Naive thymus-derived CD8-positive, alpha-beta T cell (primary cell): ENCODE measurements around the gene DOK1. TPM values are rescaled to one million over a fixed set of nuclear protein-coding genes. Genes with fewer than 3 reads are reported as not detected.

Experiments used
- ATAC-seq, 2 donors: fragments of 150-1000 bp; cut with Tn5 transposase in 1 of 2; sonication (Bioruptor Pico), chemical (Tn5 transposase) in 1 of 2; 1 replicate in 1 of 2; 2 replicates in 1 of 2; pipeline ENCODE4 v1.10.0; 2021; ENCODE audit warnings: mild to moderate bottlenecking in 2 of 2, moderate library complexity in 2 of 2
- POLR2A ChIA-PET: fragments of 350-600 bp; sonication (Branson Sonifier 250); formaldehyde crosslinking; loops from one replicate; lab custom pipeline; 2021; ENCODE audit warnings: antibody characterized with exemption; lab: Charles Lee
- DNase-seq, 10 donors: peaks; one replicate each; pipeline versions ENCODE4 v3.0.0 to v3.0.0-alpha.2; 2020 to 2022
- H3K27ac Mint-ChIP-seq, 10 donors: one replicate each; pipeline ENCODE4 v1.8.0; 2020 to 2022; ENCODE audit warnings: mild to moderate bottlenecking in 10 of 10, mixed read lengths in 10 of 10, moderate library complexity in 4 of 10, inconsistent platforms in 1 of 10
- H3K27me3 Mint-ChIP-seq, 5 donors: one replicate each; pipeline ENCODE4 v1.8.0; 2021 to 2022; ENCODE audit warnings: mixed read lengths in 5 of 5
- H3K36me3 Mint-ChIP-seq, 3 donors: one replicate each; pipeline ENCODE4 v1.8.0; 2020 to 2022; ENCODE audit warnings: mixed read lengths in 3 of 3, mild to moderate bottlenecking in 2 of 3, inconsistent platforms in 1 of 3
- H3K4me1 Mint-ChIP-seq, 4 donors: one replicate each; pipeline ENCODE4 v1.8.0; 2021 to 2022; ENCODE audit warnings: mixed read lengths in 4 of 4
- H3K4me3 Mint-ChIP-seq, 10 donors: one replicate each; pipeline ENCODE4 v1.8.0; 2020 to 2022; ENCODE audit warnings: mild to moderate bottlenecking in 10 of 10, mixed read lengths in 10 of 10, moderate library complexity in 6 of 10, inconsistent platforms in 1 of 10
- H3K9me3 Mint-ChIP-seq, 9 donors: one replicate each; pipeline ENCODE4 v1.8.0; 2020 to 2022; ENCODE audit warnings: mixed read lengths in 9 of 9, mild to moderate bottlenecking in 3 of 9, inconsistent platforms in 1 of 9, moderate library complexity in 1 of 9
- polyA plus RNA-seq, 3 donors: library from polyadenylated mRNA; unstranded; fragments of 300-500 nt; fragmentation: Illumina TruSeq; gene quantifications; one replicate each; pipeline ENCODE4 v1.2.3, GENCODE V29; 2021
- total RNA-seq, 8 experiments: library from RNA in 2 of 8; stranded (reverse) in 2 of 8; gene quantifications; one replicate each; pipeline ENCODE4 v1.2.3 and lab custom pipeline; 2021 to 2026

The DOK1 gene
- total and polyA plus RNA-seq, 5 experiments from 2014 or later, result 11.8 to 23.1 (median 18.8) TPM

DNA sequence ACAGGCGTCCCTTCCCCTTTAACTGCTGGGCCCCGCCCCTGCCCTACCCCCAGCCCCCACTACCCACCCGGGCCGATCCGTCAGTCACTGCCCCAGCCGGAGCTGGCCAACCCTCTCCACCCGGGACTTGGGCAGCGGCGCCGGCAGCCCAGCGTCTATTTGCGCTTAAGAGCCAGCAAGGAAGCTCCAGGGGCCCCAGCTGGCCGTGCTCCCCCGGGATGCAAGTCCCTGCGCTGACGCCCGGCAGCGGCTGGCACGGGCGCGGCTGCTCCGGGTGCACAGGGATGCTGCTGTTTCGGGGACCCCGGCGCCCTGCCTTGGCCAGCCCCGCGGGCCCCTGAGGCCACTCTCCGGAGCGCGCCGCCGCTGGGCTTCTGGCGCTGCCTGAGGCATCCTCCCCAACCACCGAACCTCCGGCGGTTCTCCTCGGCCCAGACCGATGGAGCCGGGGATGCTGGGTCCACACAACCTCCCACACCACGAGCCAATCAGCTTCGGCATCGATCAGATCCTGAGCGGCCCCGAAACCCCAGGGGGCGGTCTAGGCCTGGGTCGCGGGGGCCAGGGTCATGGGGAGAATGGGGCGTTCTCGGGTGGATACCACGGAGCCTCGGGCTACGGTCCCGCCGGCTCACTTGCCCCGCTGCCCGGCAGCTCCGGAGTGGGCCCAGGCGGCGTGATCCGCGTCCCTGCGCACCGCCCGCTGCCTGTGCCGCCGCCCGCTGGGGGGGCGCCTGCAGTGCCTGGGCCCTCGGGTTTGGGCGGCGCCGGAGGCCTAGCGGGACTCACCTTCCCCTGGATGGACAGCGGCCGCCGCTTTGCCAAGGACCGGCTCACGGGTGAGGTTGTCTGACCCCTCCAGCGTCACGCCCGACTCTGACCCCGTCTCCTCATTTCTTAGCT lies 39.9 kb upstream of the DOK1 start, which contains the start of gene TLX2:
Gene TLX2 (plus strand): TSS at position 83 of the 903 bp plus-strand sequence. CDS start 357 bp downstream, at position 440.
- Mint-ChIP-seq H3K27me3 (peaks cover 39 to 74% (median 60%) of the 10 kb centered on the region in 5 donors), H3K9me3 (no peaks in the 10 kb centered on the region), H3K4me3 (peak within 1 kb of the TSS; percentile 62 to 83 (median 74)), H3K36me3 (peaks cover 0 to 5% (median 0%) of the 10 kb centered on the region in 3 donors), H3K27ac (peak within 1 kb of the TSS in 3 of 10 donors; percentile 31 to 53 (median 40)), H3K4me1 (peaks cover 13 to 26% (median 24%) of the 10 kb centered on the region in 4 donors)
- POLR2A ChIA-PET, result interaction anchor here (0.6 to 6.2 kb wide), 10 partner anchors 9 to 781 kb away, joined by 3 to 35 read pairs (median 4); partner anchors contain the start of genes AUP1, CCDC142, HTRA2 and INO80B
- ATAC-seq, result peak; percentile 17 to 27
- DNase-seq, result peak in 2 of 10 donors; percentile 24 to 27

- Mint-ChIP-seq H3K36me3 (peaks cover 0 to 5% (median 0%) of the 10 kb centered on the region in 3 donors), H3K27ac (peak overlapping the region in 3 of 10 donors; percentile 31 to 40 (median 31)), H3K4me1 (peaks cover 13 to 26% (median 24%) of the 10 kb centered on the region in 4 donors), H3K4me3 (peak overlapping the region; percentile 62 to 83 (median 74)), H3K9me3 (no peaks in the 10 kb centered on the region), H3K27me3 (peaks cover 46 to 83% (median 62%) of the 10 kb centered on the region in 5 donors)
- DNase-seq, result peak in 2 of 10 donors; percentile 16 to 25
- POLR2A ChIA-PET, result interaction anchor here (1.2 to 6.2 kb wide), 6 partner anchors 8 to 57 kb away, joined by 3 to 35 read pairs (median 6); partner anchors contain the start of genes AUP1, HTRA2, MRPL53 and PCGF1
- peak in 1 of 2 donors; percentile 21 for ATAC-seq
Measured at GRCh38 chr2:74515271-74515980, 39.1 kb upstream of the DOK1 start.

- peaks cover 44 to 89% (median 61%) of the 10 kb centered on the region in 5 donors for H3K27me3 Mint-ChIP-seq
- POLR2A ChIA-PET, result interaction anchor here (0.6 to 6.2 kb wide), 6 partner anchors 8 to 43 kb away, joined by 3 to 35 read pairs (median 6); partner anchors contain the start of genes AUP1, HTRA2, MRPL53 and PCGF1
- peak overlapping the region in 1 of 10 donors; percentile 65 for H3K27ac Mint-ChIP-seq
- ATAC-seq, result peak; percentile 81 to 89
- peaks cover 13 to 26% (median 24%) of the 10 kb centered on the region in 4 donors for H3K4me1 Mint-ChIP-seq
- no peaks in the 10 kb centered on the region for H3K9me3 Mint-ChIP-seq
- H3K36me3 Mint-ChIP-seq, result peaks cover 0 to 5% (median 0%) of the 10 kb centered on the region in 3 donors
- peak overlapping the region; percentile 69 to 89 (median 82) for H3K4me3 Mint-ChIP-seq
- DNase-seq, result peak; percentile 61 to 86 (median 73)
Measured at GRCh38 chr2:74515981-74516633, 38.4 kb upstream of the DOK1 start.

- no peak for DNase-seq
- no peak for ATAC-seq
- Mint-ChIP-seq H3K36me3 (peaks cover 0 to 5% (median 0%) of the 10 kb centered on the region in 3 donors), H3K4me3 (peak overlapping the region; percentile 69 to 89 (median 82)), H3K4me1 (peaks cover 13 to 26% (median 24%) of the 10 kb centered on the region in 4 donors), H3K27me3 (peaks cover 42 to 86% (median 60%) of the 10 kb centered on the region in 5 donors), H3K27ac (peak overlapping the region in 1 of 10 donors; percentile 65), H3K9me3 (no peaks in the 10 kb centered on the region)
- POLR2A ChIA-PET, result interaction anchor here (0.6 to 6.2 kb wide), 3 partner anchors 9 to 40 kb away, joined by 3 to 35 read pairs (median 12); partner anchors contain the start of genes AUP1, HTRA2 and PCGF1
Measured at GRCh38 chr2:74516650-74517049, 37.9 kb upstream of the DOK1 start.

DNA sequence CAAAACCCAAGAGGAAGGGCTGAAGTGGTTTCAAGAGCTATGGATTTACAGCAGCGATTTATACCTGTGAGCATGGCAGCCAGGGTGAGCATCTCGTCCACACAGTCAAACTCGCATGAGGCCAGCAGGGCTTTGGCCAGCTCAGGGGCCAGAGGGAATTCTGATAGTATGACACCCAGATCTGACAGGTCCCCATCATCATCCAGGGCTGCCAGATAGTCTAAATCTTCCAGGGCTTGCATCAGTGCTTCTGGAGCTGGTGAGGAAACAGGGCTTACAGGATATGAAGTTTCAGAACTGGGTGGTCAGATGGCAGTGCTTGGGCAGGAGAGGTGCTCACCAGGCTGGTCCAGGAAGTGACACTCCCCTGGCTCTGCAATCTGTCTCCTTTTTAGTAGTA lies 32.0 kb upstream of the DOK1 start:
- Mint-ChIP-seq H3K9me3 (no peaks in the 10 kb centered on the region), H3K4me3 (no peak overlapping the region), H3K27me3 (peaks cover 27 to 44% (median 36%) of the 10 kb centered on the region in 5 donors), H3K36me3 (peaks cover 4 to 18% (median 14%) of the 10 kb centered on the region in 3 donors), H3K4me1 (peaks cover 0 to 13% (median 7%) of the 10 kb centered on the region in 4 donors), H3K27ac (no peak overlapping the region)
- no peak for DNase-seq
- POLR2A ChIA-PET, result interaction anchor here (0.6 kb wide), 1 partner anchor 251 kb away, joined by 3 read pairs; no protein-coding TSS in a partner anchor
- no peak for ATAC-seq

GRCh38 chr2:74524005-74524404 lies 30.5 kb upstream of the DOK1 start:
- no peak for DNase-seq
- peaks cover 4 to 27% (median 16%) of the 10 kb centered on the region in 3 donors for H3K36me3 Mint-ChIP-seq
- ATAC-seq, result no peak
- POLR2A ChIA-PET, result interaction anchor here (1.1 kb wide), 1 partner anchor 16 kb away, joined by 3 read pairs; the partner anchor contains the start of gene PCGF1
- peaks cover 9 to 28% (median 20%) of the 10 kb centered on the region in 4 donors for H3K4me1 Mint-ChIP-seq
- H3K9me3 Mint-ChIP-seq, result no peaks in the 10 kb centered on the region
- H3K27ac Mint-ChIP-seq, result no peak overlapping the region
- peaks cover 13 to 29% (median 21%) of the 10 kb centered on the region in 5 donors for H3K27me3 Mint-ChIP-seq
- H3K4me3 Mint-ChIP-seq, result no peak overlapping the region

DNA sequence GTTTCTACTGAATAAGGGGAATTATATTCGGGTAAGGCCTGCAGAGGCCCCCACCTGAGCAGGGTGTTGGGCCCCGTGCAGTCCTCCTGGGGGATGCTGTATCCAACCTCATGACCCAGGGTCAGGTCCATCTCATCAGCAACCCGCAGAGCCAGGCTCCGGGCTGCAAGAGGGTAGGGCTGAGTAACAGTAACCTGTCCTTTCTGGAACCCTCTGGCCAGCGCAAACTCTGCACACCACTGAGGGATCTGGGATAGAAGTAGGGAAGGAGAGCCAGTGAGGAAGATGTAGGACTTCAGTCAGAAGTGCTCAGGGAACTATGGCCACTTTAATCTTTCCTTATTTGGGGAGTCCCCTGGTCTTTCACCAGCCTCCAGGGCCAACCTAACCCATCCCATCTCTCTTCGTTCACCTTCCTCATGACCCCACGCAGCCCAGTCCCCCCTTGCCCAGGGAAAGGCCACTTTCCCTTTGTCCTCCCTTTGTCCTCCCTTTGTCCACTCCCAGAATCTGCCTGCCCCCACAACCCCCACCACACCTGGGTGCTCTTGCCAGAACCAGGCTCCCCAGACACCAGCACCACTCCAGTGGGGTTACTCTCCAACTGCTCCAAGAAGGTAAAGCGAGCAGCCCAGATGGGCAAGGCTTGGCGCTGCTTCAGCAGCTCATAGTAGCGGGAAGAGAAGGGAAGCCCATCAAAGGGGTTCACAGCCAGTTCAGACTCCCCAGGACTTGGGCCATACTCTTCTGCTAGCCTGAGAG lies 29.4 kb upstream of the DOK1 start:
- no peak overlapping the region for H3K27ac Mint-ChIP-seq
- no peak overlapping the region for H3K4me3 Mint-ChIP-seq
- H3K27me3 Mint-ChIP-seq, result peaks cover 3 to 18% (median 10%) of the 10 kb centered on the region in 5 donors
- H3K36me3 Mint-ChIP-seq, result peaks cover 4 to 27% (median 16%) of the 10 kb centered on the region in 3 donors
- no peak for ATAC-seq
- peaks cover 9 to 30% (median 21%) of the 10 kb centered on the region in 4 donors for H3K4me1 Mint-ChIP-seq
- no peaks in the 10 kb centered on the region for H3K9me3 Mint-ChIP-seq
- POLR2A ChIA-PET, result interaction anchor here (1.1 kb wide), 1 partner anchor 18 kb away, joined by 3 read pairs; the partner anchor contains the start of gene PCGF1
- DNase-seq, result no peak

DNA sequence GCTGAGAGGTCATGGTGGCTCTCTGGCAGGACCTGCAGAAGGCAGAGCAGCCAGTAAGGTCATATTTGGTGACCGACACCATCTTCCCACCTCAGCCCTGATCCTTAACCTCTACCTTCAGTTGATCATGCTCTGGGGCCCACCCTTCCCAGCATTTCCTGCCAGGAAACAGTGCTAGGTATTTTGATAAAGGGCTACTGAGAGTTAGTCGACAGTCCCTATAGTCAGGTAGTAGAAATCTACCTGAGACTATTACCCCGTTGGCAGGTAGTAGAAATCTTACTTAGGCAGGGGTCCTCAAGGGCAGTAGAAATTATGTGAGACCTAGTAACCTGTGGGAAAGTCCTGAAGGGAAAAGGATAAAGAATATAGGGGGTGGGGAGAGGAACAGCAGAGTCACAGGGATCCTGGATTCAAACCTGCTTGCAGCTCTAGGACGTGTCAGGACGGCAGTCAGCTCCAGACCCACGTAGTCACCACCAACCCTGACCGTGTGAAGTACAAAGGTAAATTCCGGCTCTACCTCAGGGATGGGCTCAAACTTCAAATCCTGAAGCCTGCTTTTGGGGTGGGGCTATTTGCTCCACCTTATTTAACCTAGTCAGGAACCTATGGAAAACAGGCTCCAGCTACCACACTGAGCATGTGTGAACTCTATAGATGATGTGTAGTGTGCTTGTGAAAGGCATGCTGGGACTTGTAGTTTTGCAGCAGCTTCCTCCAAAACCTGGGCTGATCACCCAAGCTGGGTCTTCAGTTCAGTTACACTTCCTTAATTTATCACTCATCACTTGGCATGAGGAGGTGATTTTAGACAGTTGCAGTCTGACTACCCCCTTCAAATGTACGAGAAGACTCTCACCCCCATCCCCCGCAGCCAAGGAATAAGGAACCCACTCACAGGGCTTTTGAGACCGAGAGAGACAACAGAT lies 28.5 kb upstream of the DOK1 start, which contains the start of gene DQX1:
Gene DQX1 (minus strand): TSS at position 515 of the 932 bp plus-strand sequence. CDS start 502 bp downstream, at position 13.
- Mint-ChIP-seq H3K9me3 (no peaks in the 10 kb centered on the region), H3K27ac (peak within 1 kb of the TSS in 6 of 10 donors; percentile 18 to 78 (median 56)), H3K4me3 (peak within 1 kb of the TSS in 5 of 10 donors; percentile 18 to 70 (median 22)), H3K36me3 (peaks cover 4 to 27% (median 16%) of the 10 kb centered on the region in 3 donors), H3K27me3 (peaks cover 0 to 10% (median 2%) of the 10 kb centered on the region in 5 donors), H3K4me1 (peaks cover 12 to 34% (median 28%) of the 10 kb centered on the region in 4 donors)
- ATAC-seq (no peak), DNase-seq (no peak)
- POLR2A ChIA-PET, result interaction anchor here (1.0 to 2.1 kb wide), 5 partner anchors 18 to 68 kb away, joined by 4 to 9 read pairs (median 4); partner anchors contain the start of genes CCDC142, LBX2, MRPL53 and TTC31

DNA sequence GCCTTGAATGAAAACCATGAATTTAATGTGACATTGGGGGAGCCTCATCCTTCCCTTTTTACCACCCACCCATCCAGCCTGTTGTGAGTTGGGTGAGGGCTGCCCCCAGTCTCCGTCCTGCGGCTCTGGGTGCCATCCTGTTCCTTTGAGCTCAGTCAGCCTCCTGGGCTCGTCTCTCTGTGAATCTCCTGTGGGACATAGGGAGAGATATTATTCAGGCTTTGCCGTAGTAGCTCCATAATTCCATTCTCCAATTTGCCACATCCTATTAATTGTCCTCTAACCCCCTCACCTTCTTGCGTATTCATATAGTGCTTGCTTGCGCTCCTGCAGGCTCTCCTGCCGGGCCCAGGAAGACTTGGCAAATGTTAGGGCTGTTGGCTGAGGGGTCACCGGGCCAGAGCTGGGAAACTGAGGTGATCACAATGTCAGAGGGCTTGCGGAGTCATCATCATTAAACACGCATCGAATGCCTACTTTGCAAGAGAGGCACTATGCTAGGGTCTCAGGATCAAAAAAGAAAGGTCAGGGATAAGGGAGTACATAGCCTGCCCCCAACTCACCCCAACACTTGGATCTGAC lies 27.8 kb upstream of the DOK1 start:
- H3K9me3 Mint-ChIP-seq, result no peaks in the 10 kb centered on the region
- peaks cover 15 to 42% (median 35%) of the 10 kb centered on the region in 4 donors for H3K4me1 Mint-ChIP-seq
- H3K27ac Mint-ChIP-seq, result peak overlapping the region in 4 of 10 donors; percentile 8 to 78 (median 42)
- H3K4me3 Mint-ChIP-seq, result peak overlapping the region in 4 of 10 donors; percentile 22 to 70 (median 24)
- no peak for DNase-seq
- H3K27me3 Mint-ChIP-seq, result peaks cover 0 to 4% (median 0%) of the 10 kb centered on the region in 5 donors
- POLR2A ChIA-PET, result interaction anchor here (1.0 to 2.1 kb wide), 5 partner anchors 18 to 68 kb away, joined by 4 to 9 read pairs (median 4); partner anchors contain the start of genes CCDC142, LBX2, MRPL53 and TTC31
- no peak for ATAC-seq
- H3K36me3 Mint-ChIP-seq, result peaks cover 4 to 27% (median 16%) of the 10 kb centered on the region in 3 donors
